ENCODE measurements around the gene CTXN1.

- no peak for TF ChIP-seq CTCF (IDR thresholded peaks at IDR 0.05)
- no peak for TF ChIP-seq ZFX (IDR thresholded peaks at IDR 0.05; ENCODE audit: borderline replicate concordance)
Observed at GRCh38 chr19:7923295-7924191, 2.4 kb downstream of the CTXN1 start.
